Stimulated activated CD8-positive, alpha-beta memory T cell treated with anti-CD3 and anti-CD28 coated beads, Interleukin-15, amount 100 ng/mL, for 1 hour (primary cell): ENCODE measurements around the gene CYLD.

Source experiments
- DNase-seq: peaks from one replicate; pipeline ENCODE4 v3.0.0-alpha.2; 2020; ENCODE audit warnings: low read depth

CYLD gene

GRCh38 chr16:50847166-50847565 lies 105.3 kb downstream of the CYLD start:
- DNase-seq = no peak

GRCh38 chr16:50848755-50849514 lies 107.0 kb downstream of the CYLD start:
- DNase-seq = no peak
